ENCODE data around the gene C10orf90. TPM values are rescaled to one million over a fixed set of nuclear protein-coding genes. Genes with fewer than 3 reads are reported as not detected.

Gene C10orf90
- total RNA-seq, 1 donor from 2014 or later = not detected

- no peak overlapping the region for H3K4me3 ChIP-seq
These were observed 189.3 kb downstream of the C10orf90 start for GRCh38 chr10:126481181-126481580.

GRCh38 chr10:126480648-126481047 is 189.8 kb downstream of the C10orf90 start:
- Histone ChIP-seq H3K79me2 (ENCODE audit: low read depth) (no peaks in the 10 kb centered on the region), H3K27me3 (no peaks in the 10 kb centered on the region), H3K4me3 (no peak overlapping the region), H3K9me3 (ENCODE audit: low read depth) (no peaks in the 10 kb centered on the region), H3F3A (ENCODE audit: low read depth) (no peaks in the 10 kb centered on the region), H3K4me2 (no peak overlapping the region), H3K36me3 (no peaks in the 10 kb centered on the region), H3K4me1 (no peaks in the 10 kb centered on the region), H3K27ac (no peak overlapping the region), H3K9ac (no peak overlapping the region), H2AFZ (replicated peaks) (no peak overlapping the region), H4K20me1 (ENCODE audit: low read depth) (no peaks in the 10 kb centered on the region)
- peaks cover 7% of the 10 kb centered on the region for H3K4me1 Mint-ChIP-seq
- H3K4me3 Mint-ChIP-seq = no peak overlapping the region
- no peak overlapping the region for H3K27ac Mint-ChIP-seq
- DNase-seq (ENCODE audit: low spot score) = no peak
- H3K36me3 Mint-ChIP-seq = no peaks in the 10 kb centered on the region
- TF ChIP-seq EZH2phosphoT487 (IDR thresholded peaks at IDR 0.05) (no peak), CTCF (IDR thresholded peaks at IDR 0.05) (no peak), EZH2 (IDR thresholded peaks at IDR 0.05) (no peak)
- H3K9me3 Mint-ChIP-seq = no peaks in the 10 kb centered on the region
- no peaks in the 10 kb centered on the region for H3K27me3 Mint-ChIP-seq (ENCODE audit: insufficient read depth, low read depth)

More at GRCh38 chr10:126481181-126481580, 189.3 kb downstream of the C10orf90 start:
- Mint-ChIP-seq H3K4me3 (no peak overlapping the region), H3K9me3 (no peaks in the 10 kb centered on the region), H3K4me1 (peaks cover 7% of the 10 kb centered on the region), H3K27ac (no peak overlapping the region), H3K36me3 (no peaks in the 10 kb centered on the region), H3K27me3 (ENCODE audit: insufficient read depth, low read depth) (no peaks in the 10 kb centered on the region)
- DNase-seq (ENCODE audit: low spot score) = no peak
- no peak overlapping the region for H2AFZ ChIP-seq (replicated peaks)
- no peaks in the 10 kb centered on the region for H3K4me1 ChIP-seq
- no peaks in the 10 kb centered on the region for H4K20me1 ChIP-seq (ENCODE audit: low read depth)
- no peak overlapping the region for H3K4me2 ChIP-seq
- H3K27ac ChIP-seq = no peak overlapping the region
- no peaks in the 10 kb centered on the region for H3K27me3 ChIP-seq
- no peak overlapping the region for H3K9ac ChIP-seq
- no peaks in the 10 kb centered on the region for H3K9me3 ChIP-seq (ENCODE audit: low read depth)
- H3K79me2 ChIP-seq (ENCODE audit: low read depth) = no peaks in the 10 kb centered on the region
- TF ChIP-seq CTCF (IDR thresholded peaks at IDR 0.05) (no peak), EZH2phosphoT487 (IDR thresholded peaks at IDR 0.05) (no peak), EZH2 (IDR thresholded peaks at IDR 0.05) (no peak)
- H3K36me3 ChIP-seq = no peaks in the 10 kb centered on the region
- no peaks in the 10 kb centered on the region for H3F3A ChIP-seq (ENCODE audit: low read depth)

DNA sequence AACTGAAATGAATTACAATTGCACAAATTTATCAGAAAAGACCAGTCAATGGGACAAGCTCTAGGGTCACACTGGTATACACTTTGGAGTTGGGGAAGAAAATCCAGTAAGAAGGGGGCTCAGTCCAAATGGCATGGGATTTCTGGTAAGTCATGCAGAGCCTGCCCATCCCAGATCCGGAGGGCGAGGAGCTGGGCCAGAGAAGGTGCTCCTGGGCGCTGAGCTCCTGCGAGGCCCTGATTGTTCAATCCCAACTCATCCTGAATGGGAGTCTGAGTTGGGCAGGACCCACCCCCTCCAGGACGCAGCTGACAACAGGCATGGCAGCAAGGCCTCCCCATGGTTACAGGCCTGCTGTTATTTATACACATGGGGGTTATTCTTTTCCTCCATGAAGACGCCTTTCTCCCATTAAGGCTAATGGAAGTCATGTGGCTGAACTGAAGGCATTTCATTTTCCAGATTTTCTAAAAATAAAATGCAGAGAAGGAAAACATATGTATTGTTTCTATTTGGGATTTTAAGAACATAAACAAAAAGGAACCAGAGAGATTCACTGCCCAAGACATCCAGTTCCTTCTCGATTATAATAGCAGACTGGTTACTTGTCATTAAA is 191.1 kb downstream of the C10orf90 start:
- Histone ChIP-seq H3K4me3 (no peak overlapping the region), H2AFZ (replicated peaks) (no peak overlapping the region), H3K4me1 (no peaks in the 10 kb centered on the region), H4K20me1 (ENCODE audit: low read depth) (no peaks in the 10 kb centered on the region), H3K27ac (no peak overlapping the region), H3F3A (ENCODE audit: low read depth) (no peaks in the 10 kb centered on the region), H3K4me2 (no peak overlapping the region), H3K27me3 (no peaks in the 10 kb centered on the region), H3K9me3 (ENCODE audit: low read depth) (no peaks in the 10 kb centered on the region), H3K36me3 (no peaks in the 10 kb centered on the region), H3K79me2 (ENCODE audit: low read depth) (no peaks in the 10 kb centered on the region), H3K9ac (no peak overlapping the region)
- Mint-ChIP-seq H3K36me3 (no peaks in the 10 kb centered on the region), H3K4me1 (peaks cover 7% of the 10 kb centered on the region), H3K27me3 (ENCODE audit: insufficient read depth, low read depth) (no peaks in the 10 kb centered on the region), H3K27ac (no peak overlapping the region), H3K9me3 (no peaks in the 10 kb centered on the region), H3K4me3 (no peak overlapping the region)
- TF ChIP-seq EZH2 (IDR thresholded peaks at IDR 0.05) (no peak), CTCF (IDR thresholded peaks at IDR 0.05) (no peak), EZH2phosphoT487 (IDR thresholded peaks at IDR 0.05) (no peak)
- no peak for DNase-seq (ENCODE audit: low spot score)

All from neural progenitor cell (in vitro differentiated cells).